Chondrocyte (in vitro differentiated cells): ENCODE data around the gene MYBPC1. TPM values are rescaled to one million over a fixed set of nuclear protein-coding genes. Genes with fewer than 3 reads are reported as not detected.
"Not testable (repeated sequence)": the region's sequence is repeated elsewhere in the genome, so short reads cannot be mapped to it uniquely, and the experiment has no call there.

Experiments
- DNase-seq: peaks from one replicate; pipeline ENCODE4 v3.0.0; 2021; ENCODE audit warnings: mixed read lengths, low spot score
- H3K27ac Mint-ChIP-seq: one replicate; pipeline ENCODE4 v1.8.0; 2021; ENCODE audit warnings: mild to moderate bottlenecking, moderate library complexity, mixed read lengths; ENCODE audit not compliant: unreplicated experiment
- H3K27me3 Mint-ChIP-seq: 2 replicates; pipeline ENCODE4 v1.8.0; 2021; ENCODE audit warnings: low read depth, mixed read lengths
- H3K36me3 Mint-ChIP-seq: 2 replicates; pipeline ENCODE4 v1.8.0; 2021; ENCODE audit warnings: low read depth, mixed read lengths
- H3K4me1 Mint-ChIP-seq: 2 replicates; pipeline ENCODE4 v1.8.0; 2021; ENCODE audit warnings: low read depth, mild to moderate bottlenecking, mixed read lengths
- H3K4me3 Mint-ChIP-seq: one replicate; pipeline ENCODE4 v1.8.0; 2021; ENCODE audit warnings: mild to moderate bottlenecking, moderate library complexity, mixed read lengths; ENCODE audit not compliant: unreplicated experiment
- H3K9me3 Mint-ChIP-seq: 2 replicates; pipeline ENCODE4 v1.8.0; 2021; ENCODE audit warnings: low read depth, mixed read lengths
- long read RNA-seq: library from polyadenylated mRNA; stranded (forward); transcript quantifications from one replicate; pipeline ENCODE4 v2.0.0, GENCODE V29; 2021
- total RNA-seq: library from RNA; stranded (reverse); gene quantifications from 3 replicates; pipeline ENCODE4 v1.2.1, GENCODE V29; 2021
- TF ChIP-seq, protein P1 (sequence below): fragments of 200-600 bp; sonication (generic); IDR thresholded peaks from 2 replicates; pipeline ENCODE4 v1.5.0; 2021; ENCODE audit warnings: antibody characterized with exemption, mild to moderate bottlenecking, moderate library complexity

Gene MYBPC1, protein sequence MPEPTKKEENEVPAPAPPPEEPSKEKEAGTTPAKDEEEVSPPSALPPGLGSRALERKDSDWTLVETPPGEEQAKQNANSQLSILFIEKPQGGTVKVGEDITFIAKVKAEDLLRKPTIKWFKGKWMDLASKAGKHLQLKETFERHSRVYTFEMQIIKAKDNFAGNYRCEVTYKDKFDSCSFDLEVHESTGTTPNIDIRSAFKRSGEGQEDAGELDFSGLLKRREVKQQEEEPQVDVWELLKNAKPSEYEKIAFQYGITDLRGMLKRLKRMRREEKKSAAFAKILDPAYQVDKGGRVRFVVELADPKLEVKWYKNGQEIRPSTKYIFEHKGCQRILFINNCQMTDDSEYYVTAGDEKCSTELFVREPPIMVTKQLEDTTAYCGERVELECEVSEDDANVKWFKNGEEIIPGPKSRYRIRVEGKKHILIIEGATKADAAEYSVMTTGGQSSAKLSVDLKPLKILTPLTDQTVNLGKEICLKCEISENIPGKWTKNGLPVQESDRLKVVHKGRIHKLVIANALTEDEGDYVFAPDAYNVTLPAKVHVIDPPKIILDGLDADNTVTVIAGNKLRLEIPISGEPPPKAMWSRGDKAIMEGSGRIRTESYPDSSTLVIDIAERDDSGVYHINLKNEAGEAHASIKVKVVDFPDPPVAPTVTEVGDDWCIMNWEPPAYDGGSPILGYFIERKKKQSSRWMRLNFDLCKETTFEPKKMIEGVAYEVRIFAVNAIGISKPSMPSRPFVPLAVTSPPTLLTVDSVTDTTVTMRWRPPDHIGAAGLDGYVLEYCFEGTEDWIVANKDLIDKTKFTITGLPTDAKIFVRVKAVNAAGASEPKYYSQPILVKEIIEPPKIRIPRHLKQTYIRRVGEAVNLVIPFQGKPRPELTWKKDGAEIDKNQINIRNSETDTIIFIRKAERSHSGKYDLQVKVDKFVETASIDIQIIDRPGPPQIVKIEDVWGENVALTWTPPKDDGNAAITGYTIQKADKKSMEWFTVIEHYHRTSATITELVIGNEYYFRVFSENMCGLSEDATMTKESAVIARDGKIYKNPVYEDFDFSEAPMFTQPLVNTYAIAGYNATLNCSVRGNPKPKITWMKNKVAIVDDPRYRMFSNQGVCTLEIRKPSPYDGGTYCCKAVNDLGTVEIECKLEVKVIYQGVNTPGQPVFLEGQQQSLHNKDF
- not detected in 3 replicates for total RNA-seq
- long read RNA-seq = 0 reads

DNA sequence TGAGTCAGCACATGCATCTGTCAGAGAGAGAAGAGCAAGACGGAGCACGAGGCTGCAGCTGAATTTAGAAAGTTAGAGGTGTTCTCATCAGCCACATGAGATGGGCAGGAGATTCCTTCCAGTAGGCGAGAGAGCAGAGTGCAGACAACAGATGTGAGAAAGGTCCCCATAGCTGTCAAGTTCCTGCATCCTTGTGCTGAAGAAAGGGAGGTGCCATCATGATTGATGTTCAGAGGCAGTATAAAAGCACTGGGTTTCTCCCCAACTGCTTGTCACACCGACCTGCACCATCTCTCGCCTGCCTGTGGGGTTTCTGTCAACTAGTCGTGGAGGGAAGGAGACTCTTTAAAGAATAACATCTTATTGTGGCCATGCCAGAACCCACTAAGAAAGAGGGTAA is at the start of gene MYBPC1:
MYBPC1 (plus strand) TSS at position 272 of the 400 bp plus-strand sequence; CDS start at position 372, 100 bp downstream.
- Mint-ChIP-seq H3K27ac (no peak within 1 kb of the TSS), H3K36me3 (no peaks in the 10 kb centered on the region), H3K27me3 (peaks cover 4% of the 10 kb centered on the region), H3K4me1 (no peaks in the 10 kb centered on the region), H3K4me3 (no peak within 1 kb of the TSS), H3K9me3 (no peaks in the 10 kb centered on the region)
- TF ChIP-seq, protein P1, sequence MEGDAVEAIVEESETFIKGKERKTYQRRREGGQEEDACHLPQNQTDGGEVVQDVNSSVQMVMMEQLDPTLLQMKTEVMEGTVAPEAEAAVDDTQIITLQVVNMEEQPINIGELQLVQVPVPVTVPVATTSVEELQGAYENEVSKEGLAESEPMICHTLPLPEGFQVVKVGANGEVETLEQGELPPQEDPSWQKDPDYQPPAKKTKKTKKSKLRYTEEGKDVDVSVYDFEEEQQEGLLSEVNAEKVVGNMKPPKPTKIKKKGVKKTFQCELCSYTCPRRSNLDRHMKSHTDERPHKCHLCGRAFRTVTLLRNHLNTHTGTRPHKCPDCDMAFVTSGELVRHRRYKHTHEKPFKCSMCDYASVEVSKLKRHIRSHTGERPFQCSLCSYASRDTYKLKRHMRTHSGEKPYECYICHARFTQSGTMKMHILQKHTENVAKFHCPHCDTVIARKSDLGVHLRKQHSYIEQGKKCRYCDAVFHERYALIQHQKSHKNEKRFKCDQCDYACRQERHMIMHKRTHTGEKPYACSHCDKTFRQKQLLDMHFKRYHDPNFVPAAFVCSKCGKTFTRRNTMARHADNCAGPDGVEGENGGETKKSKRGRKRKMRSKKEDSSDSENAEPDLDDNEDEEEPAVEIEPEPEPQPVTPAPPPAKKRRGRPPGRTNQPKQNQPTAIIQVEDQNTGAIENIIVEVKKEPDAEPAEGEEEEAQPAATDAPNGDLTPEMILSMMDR = no peak
- DNase-seq = no peak

DNA sequence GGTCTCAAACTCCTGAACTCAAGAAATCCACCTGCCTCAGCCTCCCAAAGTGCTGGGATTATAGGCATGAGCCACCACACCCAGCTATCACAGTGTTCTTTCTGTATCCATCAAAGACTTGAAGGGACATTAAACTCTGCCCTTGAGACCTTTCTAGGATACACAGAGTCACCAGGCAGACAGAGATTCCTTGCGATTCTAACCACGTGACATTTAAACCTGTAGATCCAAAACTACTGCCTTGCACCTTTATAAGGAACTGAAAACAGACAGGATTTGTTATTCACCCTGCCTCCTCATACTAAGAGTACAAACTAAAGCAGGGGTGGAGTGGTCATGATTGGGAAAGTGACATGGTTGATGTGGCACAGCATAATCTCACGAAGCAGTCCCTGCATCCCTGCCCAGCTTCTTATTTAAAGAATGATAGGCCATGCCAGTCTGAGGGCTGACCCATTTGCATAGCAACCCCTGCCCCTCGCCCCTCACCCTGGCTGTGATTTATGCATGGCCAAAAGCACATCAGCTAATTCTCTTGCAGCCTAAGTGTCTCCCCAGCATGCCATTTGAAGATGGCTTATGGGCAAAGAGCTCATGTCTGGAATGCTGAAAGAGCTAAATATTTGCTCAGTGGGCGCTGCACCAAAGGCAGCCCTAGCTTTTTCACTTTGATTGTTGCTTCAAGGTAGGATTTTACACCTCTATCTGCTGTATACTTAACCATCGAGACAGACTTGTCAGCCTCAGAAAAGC is 43.2 kb upstream of the MYBPC1 start:
- TF ChIP-seq, protein P1 = no peak
- Mint-ChIP-seq H3K36me3 (no peaks in the 10 kb centered on the region), H3K27ac (no peak overlapping the region), H3K4me3 (no peak overlapping the region), H3K27me3 (peaks cover 2% of the 10 kb centered on the region), H3K9me3 (no peaks in the 10 kb centered on the region), H3K4me1 (no peaks in the 10 kb centered on the region)
- DNase-seq = no peak

GRCh38 chr12:101552277-101552676 is 42.5 kb upstream of the MYBPC1 start:
- no peak for DNase-seq
- H3K4me3 Mint-ChIP-seq = no peak overlapping the region
- TF ChIP-seq, protein P1 = no peak
- H3K36me3 Mint-ChIP-seq = no peaks in the 10 kb centered on the region
- no peak overlapping the region for H3K27ac Mint-ChIP-seq
- no peaks in the 10 kb centered on the region for H3K9me3 Mint-ChIP-seq
- H3K4me1 Mint-ChIP-seq = no peaks in the 10 kb centered on the region
- peaks cover 2% of the 10 kb centered on the region for H3K27me3 Mint-ChIP-seq

DNA sequence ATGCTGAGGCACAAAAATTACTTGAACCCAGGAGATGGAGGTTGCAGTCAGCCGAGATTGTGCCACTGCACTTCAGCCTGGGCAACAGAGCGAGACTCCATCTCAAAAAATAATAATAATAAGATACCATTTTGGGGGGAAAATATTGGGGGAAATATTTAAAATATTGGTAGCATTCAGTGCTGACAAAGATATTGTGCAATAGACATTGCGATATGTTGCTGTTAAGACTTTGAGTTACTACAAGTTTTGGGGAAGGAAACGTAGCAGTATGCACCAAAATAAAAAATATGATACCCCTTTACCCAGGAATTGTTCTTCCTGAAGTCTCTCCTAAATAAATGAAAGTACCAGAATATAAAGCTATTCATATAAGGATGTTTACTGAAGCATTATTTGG is 37.7 kb upstream of the MYBPC1 start:
- no peak for DNase-seq
- H3K4me3 Mint-ChIP-seq = no peak overlapping the region
- TF ChIP-seq, protein P1 = no peak
- H3K36me3 Mint-ChIP-seq = no peaks in the 10 kb centered on the region
- H3K9me3 Mint-ChIP-seq = no peaks in the 10 kb centered on the region
- H3K4me1 Mint-ChIP-seq = no peaks in the 10 kb centered on the region
- no peak overlapping the region for H3K27ac Mint-ChIP-seq
- H3K27me3 Mint-ChIP-seq = peaks cover 5% of the 10 kb centered on the region

DNA sequence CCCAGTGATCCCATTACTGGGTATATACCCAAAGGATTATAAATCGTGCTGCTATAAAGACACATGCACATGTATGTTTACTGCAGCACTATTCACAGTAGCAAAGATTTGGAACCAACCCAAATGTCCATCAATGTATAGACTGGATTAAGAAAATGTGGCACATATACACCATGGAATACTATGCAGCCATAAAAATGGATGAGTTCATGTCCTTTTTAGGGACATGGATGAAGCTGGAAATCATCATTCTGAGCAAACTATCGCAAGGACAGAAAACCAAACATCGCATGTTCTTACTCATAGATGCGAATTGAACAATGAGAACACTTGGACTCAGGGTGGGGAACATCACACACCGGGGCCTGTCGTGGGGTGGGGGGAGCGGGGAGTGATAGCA is 36.0 kb upstream of the MYBPC1 start:
- H3K27me3 Mint-ChIP-seq, H3K27ac Mint-ChIP-seq, H3K4me3 Mint-ChIP-seq, DNase-seq, H3K4me1 Mint-ChIP-seq, H3K36me3 Mint-ChIP-seq, H3K9me3 Mint-ChIP-seq: not testable (repeated sequence)
